Cardiac fibroblast (primary cell): Measurements from ENCODE around the gene LRP1B.
A peak's percentile ranks its signal among the peaks of the same experiment; 100 is the strongest.

Experiments
- DNase-seq, 2 donors: peaks; one replicate each; pipeline versions ENCODE4 v3.0.0 to v3.0.0-alpha.2; 2010; ENCODE audit warnings: low read depth in 2 of 2
- H3K4me3 ChIP-seq, 2 donors: replicated peaks in 1 of 2; 1 replicate in 1 of 2; 2 replicates in 1 of 2; pipeline ENCODE4 v1.5.1; 2011; ENCODE audit warnings: low read depth in 2 of 2, low read length in 2 of 2, mild to moderate bottlenecking in 2 of 2, moderate library complexity in 1 of 2
- TF ChIP-seq, protein P1 (sequence below): IDR thresholded peaks from one replicate; pipeline ENCODE4 v1.5.1; 2011; ENCODE audit warnings: low read depth, mild to moderate bottlenecking, low read length, inconsistent platforms

LRP1B gene

DNA sequence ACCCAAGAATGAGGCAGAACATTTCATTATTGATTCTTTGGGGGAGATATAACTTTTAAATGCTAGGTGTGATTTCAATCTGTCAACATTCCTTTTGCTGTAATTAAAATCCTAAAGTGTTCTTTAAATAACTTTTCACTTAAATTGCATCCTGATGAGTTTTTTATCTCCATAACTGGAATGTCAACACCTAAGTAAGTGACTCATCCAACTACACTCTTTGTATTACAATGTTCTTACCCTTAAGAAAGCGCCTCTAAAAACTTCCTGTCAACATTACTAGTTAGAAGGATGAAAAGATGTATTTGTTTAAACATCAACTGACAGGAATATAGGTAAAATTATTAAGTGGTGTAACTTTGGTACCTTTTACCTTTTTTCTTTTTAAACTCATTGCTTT, 1657.0 kb downstream of the LRP1B start:
- TF ChIP-seq, protein P1, sequence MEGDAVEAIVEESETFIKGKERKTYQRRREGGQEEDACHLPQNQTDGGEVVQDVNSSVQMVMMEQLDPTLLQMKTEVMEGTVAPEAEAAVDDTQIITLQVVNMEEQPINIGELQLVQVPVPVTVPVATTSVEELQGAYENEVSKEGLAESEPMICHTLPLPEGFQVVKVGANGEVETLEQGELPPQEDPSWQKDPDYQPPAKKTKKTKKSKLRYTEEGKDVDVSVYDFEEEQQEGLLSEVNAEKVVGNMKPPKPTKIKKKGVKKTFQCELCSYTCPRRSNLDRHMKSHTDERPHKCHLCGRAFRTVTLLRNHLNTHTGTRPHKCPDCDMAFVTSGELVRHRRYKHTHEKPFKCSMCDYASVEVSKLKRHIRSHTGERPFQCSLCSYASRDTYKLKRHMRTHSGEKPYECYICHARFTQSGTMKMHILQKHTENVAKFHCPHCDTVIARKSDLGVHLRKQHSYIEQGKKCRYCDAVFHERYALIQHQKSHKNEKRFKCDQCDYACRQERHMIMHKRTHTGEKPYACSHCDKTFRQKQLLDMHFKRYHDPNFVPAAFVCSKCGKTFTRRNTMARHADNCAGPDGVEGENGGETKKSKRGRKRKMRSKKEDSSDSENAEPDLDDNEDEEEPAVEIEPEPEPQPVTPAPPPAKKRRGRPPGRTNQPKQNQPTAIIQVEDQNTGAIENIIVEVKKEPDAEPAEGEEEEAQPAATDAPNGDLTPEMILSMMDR, result no peak
- no peak overlapping the region for H3K4me3 ChIP-seq

DNA sequence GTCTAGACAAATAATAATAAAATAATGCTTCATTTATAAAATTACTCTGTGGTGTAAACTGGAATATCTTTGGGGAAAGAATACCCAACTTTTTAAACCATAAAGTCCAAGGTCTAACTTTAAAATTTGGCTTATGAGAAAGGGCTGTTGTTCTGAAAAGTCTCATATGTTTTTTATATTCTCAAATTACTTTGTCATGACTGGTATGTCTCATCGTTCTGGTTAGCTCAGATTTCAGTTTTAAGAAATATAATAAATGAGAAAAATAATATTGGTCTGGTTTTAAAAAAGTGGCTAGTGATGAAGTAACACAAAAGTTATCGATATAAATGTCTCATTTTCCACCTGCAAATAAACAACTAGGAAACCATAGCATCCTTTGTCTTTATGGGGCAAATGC, 1658.1 kb downstream of the LRP1B start:
- TF ChIP-seq, protein P1, result no peak
- no peak for DNase-seq

More for the DNA sequence above, 1657.0 kb downstream of the LRP1B start:
- no peak for DNase-seq

DNA sequence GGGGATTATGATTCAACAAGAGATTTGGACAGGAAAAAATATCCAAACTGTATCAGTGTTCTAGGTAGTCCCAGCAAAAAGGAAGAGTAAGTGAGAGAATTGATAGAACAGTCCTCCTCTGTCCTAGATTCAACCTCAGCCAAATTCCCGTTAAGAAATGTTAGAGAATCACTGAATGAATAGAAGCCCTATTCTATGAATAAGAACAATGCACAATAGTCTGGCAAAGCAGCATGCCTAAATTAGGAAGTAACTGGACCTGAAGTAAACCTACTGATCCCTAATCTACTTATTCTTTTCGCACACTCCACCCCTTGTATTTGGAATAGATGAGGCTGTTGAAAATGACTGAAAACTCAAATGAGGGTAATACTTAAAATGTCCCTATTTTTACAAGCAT, 1665.5 kb downstream of the LRP1B start:
- peak in 1 of 2 donors; percentile 7 for DNase-seq
- TF ChIP-seq, protein P1, result no peak

More for the DNA sequence above, 1658.1 kb downstream of the LRP1B start:
- H3K4me3 ChIP-seq, result no peak overlapping the region

DNA sequence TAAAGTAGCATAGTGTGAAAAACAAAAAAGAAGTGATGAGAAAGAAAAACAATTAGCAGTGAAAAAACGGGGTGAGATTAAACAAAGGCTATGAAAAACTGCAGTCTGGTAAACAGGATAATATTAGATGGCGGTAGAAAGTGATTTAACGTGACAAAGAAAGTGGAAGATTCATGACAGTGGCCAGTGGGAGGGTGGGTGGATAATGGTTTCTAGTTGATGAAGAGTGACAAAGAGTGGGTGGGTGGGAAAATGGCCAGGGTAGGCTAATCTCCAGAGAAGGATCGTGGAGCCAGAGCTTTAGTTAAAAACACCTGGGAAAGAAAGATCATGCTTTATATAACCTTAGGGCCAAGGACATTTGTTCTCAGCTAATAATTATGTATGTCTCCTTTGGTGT, 1667.8 kb downstream of the LRP1B start:
- no peak overlapping the region for H3K4me3 ChIP-seq
- DNase-seq, result no peak
- TF ChIP-seq, protein P1, result no peak

More for the DNA sequence above, 1665.5 kb downstream of the LRP1B start:
- no peak overlapping the region for H3K4me3 ChIP-seq

DNA sequence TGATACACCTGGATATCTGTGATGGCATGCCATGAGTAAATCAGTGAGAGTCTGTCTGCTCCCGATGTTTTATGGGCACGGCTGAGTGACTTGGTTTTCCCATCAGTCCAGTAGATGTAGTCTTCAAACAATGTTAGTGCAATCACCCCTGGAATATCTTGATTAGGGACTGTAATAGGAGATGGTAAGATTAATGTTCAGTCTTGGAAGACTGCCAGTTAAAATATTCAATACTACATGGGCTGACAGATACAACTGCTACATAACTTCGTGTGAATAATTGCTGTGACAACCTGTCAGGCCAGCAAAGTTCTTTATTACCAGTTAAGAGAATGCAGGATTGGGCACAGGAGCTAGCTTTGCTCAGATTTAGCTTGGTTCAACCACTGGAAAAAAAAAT, 1673.3 kb downstream of the LRP1B start:
- no peak overlapping the region for H3K4me3 ChIP-seq
- TF ChIP-seq, protein P1, result no peak

DNA sequence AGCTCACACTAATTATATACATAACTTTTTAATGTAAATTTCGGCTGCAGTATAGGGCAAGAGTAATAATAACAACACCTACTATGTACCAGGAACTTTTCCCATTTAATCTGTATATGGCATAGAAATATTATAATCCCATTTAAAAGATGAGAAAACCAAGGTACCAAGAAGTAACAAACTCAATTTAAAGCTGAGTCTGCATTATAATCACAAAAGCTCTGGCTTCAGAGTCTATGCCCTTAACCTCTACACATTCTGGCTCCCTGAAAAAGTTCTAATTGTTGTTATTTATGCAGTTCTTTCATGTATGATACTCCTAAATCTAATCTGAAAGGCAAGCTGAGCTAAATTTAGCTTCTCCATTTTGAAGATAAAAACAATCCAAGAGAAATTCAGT, 1675.5 kb downstream of the LRP1B start:
- no peak overlapping the region for H3K4me3 ChIP-seq
- TF ChIP-seq, protein P1, result no peak
- no peak for DNase-seq

More for the DNA sequence above, 1673.3 kb downstream of the LRP1B start:
- no peak for DNase-seq

DNA sequence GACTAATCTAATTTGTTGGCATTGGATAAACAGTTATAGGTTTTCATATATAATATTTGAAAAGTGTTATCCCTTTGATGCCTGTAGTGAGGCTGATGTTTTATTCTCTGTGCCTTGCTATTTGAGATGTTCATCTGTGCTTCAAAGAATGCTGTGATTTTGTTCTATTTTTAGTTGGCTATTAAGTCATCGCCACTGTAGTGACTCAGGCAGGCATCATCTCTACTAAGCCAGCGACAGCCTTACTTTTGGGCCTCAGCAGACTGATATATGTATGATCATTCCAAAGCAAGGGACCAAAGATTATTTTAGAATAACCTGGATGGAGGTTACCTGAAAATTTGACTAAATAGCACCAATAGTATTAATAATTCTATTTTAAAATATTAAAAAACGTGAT, 1676.1 kb downstream of the LRP1B start:
- peak; percentile 46 to 68 for DNase-seq
- H3K4me3 ChIP-seq, result no peak overlapping the region
- TF ChIP-seq, protein P1, result no peak
